ENCODE results near the gene DKK3.
A peak's percentile ranks its signal among the peaks of the same experiment; 100 is the strongest.

Gene DKK3

GRCh38 chr11:12007769-12008737, at the start of gene DKK3:
TSS of gene DKK3 (minus strand) at chr11:12008626. CDS start at chr11:12008582, 44 bp downstream.
- no peak for DNase-seq (ENCODE audit: low spot score)
- peak within 1 kb of the TSS; percentile 84 to 89 for H3K27ac ChIP-seq
- TF ChIP-seq CTCF (IDR thresholded peaks at IDR 0.05) = no peak
- H3K4me3 ChIP-seq = peak within 1 kb of the TSS; percentile 76

GRCh38 chr11:12057299-12057980, 49.0 kb upstream of the DKK3 start:
- no peak for DNase-seq (ENCODE audit: low spot score)
- no peak overlapping the region for H3K27ac ChIP-seq
- no peak overlapping the region for H3K4me3 ChIP-seq
- TF ChIP-seq CTCF (IDR thresholded peaks at IDR 0.05) = no peak

GRCh38 chr11:12056119-12056518, 47.7 kb upstream of the DKK3 start:
- Histone ChIP-seq H3K4me3 (no peak overlapping the region), H3K27ac (no peak overlapping the region)
- TF ChIP-seq CTCF (IDR thresholded peaks at IDR 0.05) = no peak
- DNase-seq (ENCODE audit: low spot score) = no peak

- H3K4me3 ChIP-seq = no peak overlapping the region
- H3K27ac ChIP-seq = peak overlapping the region; percentile 6 to 88
- no peak for TF ChIP-seq CTCF (IDR thresholded peaks at IDR 0.05)
- no peak for DNase-seq (ENCODE audit: low spot score)
Measured at GRCh38 chr11:12053606-12054361, 45.4 kb upstream of the DKK3 start.

GRCh38 chr11:12052676-12053605, 44.5 kb upstream of the DKK3 start:
- DNase-seq (ENCODE audit: low spot score) = no peak
- TF ChIP-seq CTCF (IDR thresholded peaks at IDR 0.05) = no peak
- H3K27ac ChIP-seq = peak overlapping the region; percentile 6 to 88
- H3K4me3 ChIP-seq = no peak overlapping the region

- no peak for TF ChIP-seq CTCF (IDR thresholded peaks at IDR 0.05)
- no peak for DNase-seq (ENCODE audit: low spot score)
- H3K4me3 ChIP-seq = no peak overlapping the region
- peak overlapping the region; percentile 33 to 78 for H3K27ac ChIP-seq
Measured at GRCh38 chr11:12051287-12051662, 42.8 kb upstream of the DKK3 start.
